Activated CD4-positive, alpha-beta T cell treated with anti-CD3 and anti-CD28 coated beads, Interleukin-2, Interleukin-6, amounts not matched to agents 100 ng/mL and 50 ng/mL, durations not matched to agents 16 hours and 8 hours (primary cell): ENCODE data around the gene PABPN1.
"Not testable (repeated sequence)": the region's sequence is repeated elsewhere in the genome, so short reads cannot be mapped to it uniquely, and the experiment has no call there.

Source experiments
- DNase-seq: peaks from one replicate; pipeline ENCODE4 v3.0.0-alpha.2; 2020

PABPN1 gene

GRCh38 chr14:23301969-23302289 lies 19.3 kb upstream of the PABPN1 start:
- no peak for DNase-seq

- peak; percentile 87 for DNase-seq
Observed at GRCh38 chr14:23302290-23303225, 18.7 kb upstream of the PABPN1 start, which contains the start of gene PPP1R3E. Gene PPP1R3E, minus strand, starts transcription at chr14:23302859. Its CDS starts 283 bp downstream, at chr14:23302576.

DNA sequence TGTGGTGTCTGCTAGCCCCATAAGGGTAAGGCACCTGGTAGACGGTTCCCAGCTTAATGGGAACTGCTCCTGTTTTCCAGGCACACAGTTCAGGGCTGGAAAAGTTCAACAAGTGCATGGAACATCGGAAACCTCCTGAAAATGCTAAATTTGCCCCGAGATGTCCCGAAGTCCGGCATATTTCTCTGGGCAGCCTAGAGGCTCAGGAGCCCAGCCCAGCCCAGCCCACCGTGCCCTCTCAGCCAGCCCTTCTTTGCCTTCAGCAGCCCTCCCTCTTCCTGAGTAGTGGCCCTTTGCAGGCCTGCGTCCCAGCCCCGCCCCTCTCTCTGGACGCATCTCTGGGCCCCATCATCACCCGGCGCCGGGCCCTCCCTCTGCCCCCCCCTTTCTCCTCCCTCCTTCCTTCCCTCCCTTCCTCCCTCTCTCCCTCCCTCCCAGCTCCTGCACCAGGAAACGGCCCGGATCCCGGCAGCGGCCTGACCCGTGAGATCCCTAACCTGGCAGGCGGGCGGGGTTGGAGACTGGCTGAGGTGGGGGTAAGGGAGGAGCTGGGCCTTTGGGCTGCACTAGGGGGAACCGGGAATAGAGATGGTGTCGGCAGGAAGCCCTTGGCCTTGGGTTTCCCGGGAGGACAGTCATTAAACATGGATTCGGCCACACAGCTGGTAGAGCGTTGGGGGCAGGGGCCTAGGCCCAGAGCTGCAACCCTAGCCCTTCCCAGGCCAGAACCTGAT lies 14.7 kb upstream of the PABPN1 start, which contains the start of gene BCL2L2:
Gene BCL2L2 (plus strand): TSS at position 422 of the 734 bp plus-strand sequence. CDS start 935 bp downstream, outside the sequence.
- peak; percentile 26 for DNase-seq

- DNase-seq, result no peak
Observed at GRCh38 chr14:23307146-23307530, 14.1 kb upstream of the PABPN1 start.

GRCh38 chr14:23307687-23308644 lies 13.3 kb upstream of the PABPN1 start:
- DNase-seq, result no peak

DNA sequence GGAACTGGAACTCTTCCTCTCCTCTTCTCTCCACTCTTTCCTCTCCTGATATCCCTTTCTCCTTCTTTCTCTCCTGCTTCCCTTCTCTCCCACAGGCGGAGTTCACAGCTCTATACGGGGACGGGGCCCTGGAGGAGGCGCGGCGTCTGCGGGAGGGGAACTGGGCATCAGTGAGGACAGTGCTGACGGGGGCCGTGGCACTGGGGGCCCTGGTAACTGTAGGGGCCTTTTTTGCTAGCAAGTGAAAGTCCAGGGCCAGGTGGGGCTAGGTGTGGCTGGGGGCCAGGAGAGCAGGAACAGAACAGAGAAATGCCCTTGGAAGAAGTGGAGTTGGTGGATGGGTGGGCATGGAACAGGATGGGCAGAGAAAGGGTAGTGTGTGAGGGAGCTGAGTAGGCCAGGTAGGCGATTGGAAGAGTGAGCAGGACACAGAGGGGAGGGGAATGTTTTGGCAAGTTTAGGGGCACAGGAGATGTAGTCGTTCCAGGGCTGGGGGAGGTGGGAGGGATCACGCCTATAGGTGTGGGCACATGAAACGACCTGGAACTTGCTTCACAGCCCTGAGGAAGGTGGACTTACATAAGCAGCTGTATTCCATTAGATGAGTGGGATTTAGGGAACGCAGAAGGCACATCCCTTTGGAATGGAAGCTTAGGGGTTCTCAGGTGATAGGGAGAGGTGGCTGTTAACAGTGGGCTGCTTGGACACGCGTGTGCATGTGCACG lies 12.4 kb upstream of the PABPN1 start:
- DNase-seq, result no peak

DNA sequence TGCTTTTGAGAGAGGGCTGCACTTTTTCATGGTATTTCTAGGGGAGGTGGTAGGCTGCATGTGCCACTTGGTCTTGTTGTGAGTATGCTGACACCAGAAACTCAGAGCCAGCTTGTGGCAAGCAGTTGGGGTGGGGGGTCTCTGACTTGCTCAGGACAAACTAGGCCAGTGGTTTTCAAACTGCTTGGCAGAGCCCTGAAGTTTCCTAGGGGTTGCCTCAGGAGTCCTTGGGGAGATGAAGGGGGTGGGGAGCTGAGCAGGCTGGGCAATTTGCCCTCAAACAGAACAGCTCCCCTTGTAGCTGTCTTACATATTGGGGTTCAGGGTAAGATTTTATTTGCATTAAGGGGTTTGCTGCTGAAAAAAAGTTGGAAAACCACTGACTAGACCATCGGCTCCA lies 10.7 kb upstream of the PABPN1 start:
- no peak for DNase-seq

DNA sequence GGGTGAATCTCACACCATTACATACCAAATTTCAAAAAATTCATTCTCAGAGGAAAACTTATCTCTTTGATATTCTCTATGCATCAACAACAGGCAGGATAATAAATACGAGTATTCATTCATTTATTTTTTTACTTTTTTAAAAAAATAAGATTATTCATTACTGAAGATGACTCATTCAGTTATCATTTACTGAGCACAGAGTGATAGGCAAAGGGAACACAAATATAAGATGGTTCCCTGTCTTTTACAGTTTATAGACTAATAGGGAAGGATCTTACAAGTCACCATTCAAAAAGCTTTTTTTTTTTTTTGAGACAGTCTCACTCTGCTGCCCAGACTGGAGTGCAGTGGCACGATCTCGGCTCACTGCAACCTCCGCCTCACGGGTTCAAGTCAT lies 5.0 kb upstream of the PABPN1 start:
- DNase-seq, result no peak

GRCh38 chr14:23319746-23320583 lies 1.3 kb upstream of the PABPN1 start:
- DNase-seq, result no peak

DNA sequence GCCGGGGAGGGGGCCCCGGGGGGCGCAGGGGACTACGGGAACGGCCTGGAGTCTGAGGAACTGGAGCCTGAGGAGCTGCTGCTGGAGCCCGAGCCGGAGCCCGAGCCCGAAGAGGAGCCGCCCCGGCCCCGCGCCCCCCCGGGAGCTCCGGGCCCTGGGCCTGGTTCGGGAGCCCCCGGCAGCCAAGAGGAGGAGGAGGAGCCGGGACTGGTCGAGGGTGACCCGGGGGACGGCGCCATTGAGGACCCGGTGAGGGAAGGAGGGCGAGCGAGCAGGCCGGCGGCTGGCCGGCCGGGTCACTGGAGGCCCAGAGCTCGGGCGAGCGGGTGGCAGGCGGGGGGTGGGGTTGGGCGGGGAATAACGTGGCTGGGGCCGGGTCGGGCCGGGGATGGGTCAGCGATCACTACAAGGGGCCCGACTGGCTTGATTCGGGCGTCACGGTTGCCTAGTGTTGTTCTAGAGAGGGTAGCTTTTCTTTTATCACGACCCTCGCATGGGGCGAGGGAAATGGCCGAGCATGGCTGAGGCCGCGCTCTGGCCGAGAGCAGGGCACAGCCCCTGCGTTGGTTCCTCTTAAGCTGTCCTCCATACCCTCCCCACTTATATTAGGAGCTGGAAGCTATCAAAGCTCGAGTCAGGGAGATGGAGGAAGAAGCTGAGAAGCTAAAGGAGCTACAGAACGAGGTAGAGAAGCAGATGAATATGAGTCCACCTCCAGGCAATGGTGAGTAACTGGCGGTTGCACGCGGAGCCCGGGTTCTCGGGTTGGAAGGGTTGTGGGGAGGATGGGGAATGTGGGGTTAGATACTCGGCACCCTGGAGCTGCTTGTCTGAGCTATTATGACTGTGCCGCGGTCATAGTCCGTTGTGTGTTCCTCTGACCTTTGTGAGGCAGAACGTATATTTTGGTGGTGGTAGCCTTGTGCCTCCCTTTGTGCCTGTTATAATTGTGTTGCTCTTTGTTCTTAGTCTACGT lies 603 bp downstream of the PABPN1 start:
- peak; percentile 73 for DNase-seq

DNA sequence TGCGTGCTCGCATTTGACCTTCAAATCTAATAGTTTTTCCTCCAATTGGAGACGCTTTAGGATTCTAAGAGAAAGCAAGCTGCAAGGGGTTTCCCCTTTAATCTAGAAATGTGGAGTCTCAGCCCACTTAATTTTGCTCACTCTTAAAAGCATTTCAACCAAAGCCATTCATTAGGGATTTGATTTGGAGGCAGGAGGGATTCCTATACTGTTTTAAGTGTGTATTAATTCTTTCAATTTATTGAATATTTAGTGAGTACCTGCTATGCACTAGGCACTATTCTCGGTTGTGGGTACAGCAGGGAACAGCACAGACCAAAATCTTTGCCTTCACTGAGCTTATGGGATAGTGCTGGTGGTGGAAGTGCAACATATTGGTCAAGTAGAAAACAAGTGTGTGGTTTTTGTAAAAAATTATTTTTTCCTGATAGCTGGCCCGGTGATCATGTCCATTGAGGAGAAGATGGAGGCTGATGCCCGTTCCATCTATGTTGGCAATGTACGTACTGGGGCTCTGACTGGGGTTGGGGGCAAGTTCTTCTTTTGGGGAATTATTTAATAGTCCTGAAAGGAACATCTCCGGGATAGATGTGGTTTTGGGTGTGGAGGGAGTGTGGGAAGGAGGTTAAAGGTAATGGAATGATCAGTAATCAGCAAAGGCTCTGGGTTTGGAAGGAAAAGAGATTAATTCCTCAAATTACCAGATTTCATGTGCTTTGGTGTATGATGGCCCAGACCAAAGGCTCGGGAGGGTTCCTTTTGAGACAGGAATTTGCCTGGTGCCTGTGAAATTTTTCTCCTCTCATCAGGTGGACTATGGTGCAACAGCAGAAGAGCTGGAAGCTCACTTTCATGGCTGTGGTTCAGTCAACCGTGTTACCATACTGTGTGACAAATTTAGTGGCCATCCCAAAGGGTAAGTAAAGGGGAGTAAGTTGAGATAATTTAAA lies 1.6 kb downstream of the PABPN1 start:
- no peak for DNase-seq

DNA sequence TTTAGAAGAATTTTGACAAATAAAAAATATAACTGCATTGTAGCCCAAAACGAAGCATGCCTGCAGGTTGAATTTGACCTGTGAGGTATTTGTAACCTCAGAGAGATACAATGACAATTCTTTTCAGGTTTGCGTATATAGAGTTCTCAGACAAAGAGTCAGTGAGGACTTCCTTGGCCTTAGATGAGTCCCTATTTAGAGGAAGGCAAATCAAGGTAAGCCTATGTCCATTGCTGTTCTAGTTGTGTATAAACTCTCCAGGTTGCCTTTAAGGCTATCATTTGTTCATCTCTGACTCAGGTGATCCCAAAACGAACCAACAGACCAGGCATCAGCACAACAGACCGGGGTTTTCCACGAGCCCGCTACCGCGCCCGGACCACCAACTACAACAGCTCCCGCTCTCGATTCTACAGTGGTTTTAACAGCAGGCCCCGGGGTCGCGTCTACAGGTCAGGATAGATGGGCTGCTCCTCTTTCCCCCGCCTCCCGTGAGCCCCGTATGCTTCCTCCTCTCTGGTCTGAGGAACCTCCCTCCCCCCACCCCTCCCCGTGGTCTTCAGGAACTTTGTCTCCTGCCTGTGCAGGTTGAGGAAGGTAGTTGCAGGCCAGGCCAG lies 2.7 kb downstream of the PABPN1 start:
- DNase-seq, result no peak

DNA sequence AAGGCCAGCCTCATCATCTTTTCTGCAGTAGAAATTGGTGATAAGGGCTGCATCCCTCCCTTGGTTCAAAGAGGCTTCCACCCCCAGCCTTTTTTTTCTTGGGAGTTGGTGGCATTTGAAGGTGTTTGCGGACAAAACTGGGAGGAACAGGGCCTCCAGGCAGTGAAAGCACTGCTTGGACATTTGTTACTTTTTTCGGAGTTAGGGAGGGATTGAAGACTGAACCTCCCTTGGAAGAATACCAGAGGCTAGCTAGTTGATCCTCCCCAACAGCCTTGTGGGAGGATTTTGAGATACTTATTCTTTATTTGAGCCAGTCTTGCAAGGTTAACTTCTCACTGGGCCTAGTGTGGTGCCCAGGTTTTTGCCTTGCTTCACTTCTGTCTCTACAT lies 3.2 kb downstream of the PABPN1 start:
- DNase-seq, result no peak

- DNase-seq, result no peak
Observed at GRCh38 chr14:23324993-23325392, 3.7 kb downstream of the PABPN1 start.

DNA sequence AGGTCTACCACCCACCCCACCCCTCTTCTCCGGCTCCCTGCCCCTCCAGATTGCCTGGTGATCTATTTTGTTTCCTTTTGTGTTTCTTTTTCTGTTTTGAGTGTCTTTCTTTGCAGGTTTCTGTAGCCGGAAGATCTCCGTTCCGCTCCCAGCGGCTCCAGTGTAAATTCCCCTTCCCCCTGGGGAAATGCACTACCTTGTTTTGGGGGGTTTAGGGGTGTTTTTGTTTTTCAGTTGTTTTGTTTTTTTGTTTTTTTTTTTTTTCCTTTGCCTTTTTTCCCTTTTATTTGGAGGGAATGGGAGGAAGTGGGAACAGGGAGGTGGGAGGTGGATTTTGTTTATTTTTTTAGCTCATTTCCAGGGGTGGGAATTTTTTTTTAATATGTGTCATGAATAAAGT lies 4.5 kb downstream of the PABPN1 start:
- DNase-seq, result not testable (repeated sequence)

GRCh38 chr14:23326491-23327332 lies 5.5 kb downstream of the PABPN1 start:
- no peak for DNase-seq
